Spinal cord (tissue), 10 donors: Measurements from ENCODE around the gene SLFN14. TPM values are rescaled to one million over a fixed set of nuclear protein-coding genes. Genes with fewer than 3 reads are reported as not detected.
A peak's percentile ranks its signal among the peaks of the same experiment; 100 is the strongest.

Source experiments
- DNase-seq, 6 donors: peaks; one replicate each; pipeline versions ENCODE4 v3.0.0 to v3.0.0-alpha.2; 2013 to 2015; ENCODE audit warnings: low spot score in 6 of 6, low read depth in 4 of 6
- H3K27ac ChIP-seq: one replicate; pipeline ENCODE4 v1.5.1; 2013; ENCODE audit warnings: low read depth, low read length, control low read depth
- H3K27me3 ChIP-seq: one replicate; pipeline ENCODE4 v1.6.1; 2013; ENCODE audit warnings: low read length; ENCODE audit not compliant: control insufficient read depth, insufficient read depth
- H3K36me3 ChIP-seq: one replicate; pipeline ENCODE4 v1.6.1; 2013; ENCODE audit warnings: low read length; ENCODE audit not compliant: control insufficient read depth, insufficient read depth
- H3K4me1 ChIP-seq: one replicate; pipeline ENCODE4 v1.6.1; 2013; ENCODE audit warnings: low read length; ENCODE audit not compliant: control insufficient read depth, insufficient read depth
- H3K4me3 ChIP-seq: one replicate; pipeline ENCODE4 v1.5.1; 2013; ENCODE audit warnings: low read depth, low read length, control low read depth
- H3K9me3 ChIP-seq: one replicate; pipeline ENCODE4 v1.6.1; 2013; ENCODE audit warnings: low read length; ENCODE audit not compliant: control insufficient read depth, insufficient read depth
- WGBS: methylation state at CpG from one replicate; pipeline ENCODE4 v1.1.5; 2013; ENCODE audit warnings: missing lambda C conversion rate; ENCODE audit not compliant: insufficient coverage; 5-methylcytosine and 5-hydroxymethylcytosine counted together
- long read RNA-seq, 4 donors: transcript quantifications; one replicate each; lab custom pipeline, GENCODE V29; 2026
- polyA plus RNA-seq, 2 donors: library from polyadenylated mRNA; unstranded; fragments of 120-200 nt; gene quantifications; one replicate each; pipeline ENCODE4 v1.2.1, GENCODE V29; 2013; ENCODE audit not compliant: insufficient read length in 2 of 2
- total RNA-seq, 2 donors: library from RNA; depleted of rRNA in 1 of 2; stranded (reverse); fragments of 120-200 nt in 1 of 2; fragments of >200 nt in 1 of 2; gene quantifications; one replicate each; pipeline versions ENCODE4 v1.2.3 to v1.2.4, GENCODE V29; 2013 to 2014
- donor health status: healthy.

SLFN14 gene
- total RNA-seq (1 to 10 TPM in 1 of 2 donors, under 1 TPM in 1; 0.50 to 1.4 TPM), polyA plus RNA-seq (under 1 TPM in 1 of 2 donors, not detected in 1; 0.09 TPM)
- long read RNA-seq, donor 1 = 0 reads
- long read RNA-seq, donor 2 = 0 reads
- long read RNA-seq, donor 3 = 0 reads
- long read RNA-seq, donor 4 = 0 reads

DNA sequence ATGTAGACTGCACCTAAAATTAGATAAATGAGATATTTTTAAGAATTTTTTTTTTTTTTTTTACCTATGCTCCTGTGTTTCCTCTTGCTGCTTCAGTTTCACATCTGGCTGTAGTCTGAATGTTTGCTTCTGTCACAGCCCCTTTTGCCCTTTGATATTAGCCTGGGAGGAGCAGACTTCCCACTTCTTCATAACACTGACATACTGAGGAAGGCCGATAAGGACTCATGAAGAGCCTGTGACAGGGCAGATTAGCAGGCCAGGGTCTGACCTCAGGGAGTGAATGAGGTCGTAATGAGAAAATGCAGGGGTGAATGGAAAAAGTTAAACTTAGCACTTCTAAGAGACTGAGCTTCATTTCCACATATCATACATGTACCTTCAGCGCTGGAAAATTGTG is at the start of gene SLFN14:
TSS of gene SLFN14 (minus strand) at position 117 of the 400 bp plus-strand sequence. CDS start 2,757 bp downstream, outside the sequence.
- no peak for DNase-seq
- H3K9me3 ChIP-seq = no peaks in the 10 kb centered on the region
- H3K27ac ChIP-seq = no peak within 1 kb of the TSS
- no peaks in the 10 kb centered on the region for H3K4me1 ChIP-seq
- H3K4me3 ChIP-seq = no peak within 1 kb of the TSS
- no CpG with 5 or more reads among the region's 3 CpGs for WGBS
- no peaks in the 10 kb centered on the region for H3K36me3 ChIP-seq
- H3K27me3 ChIP-seq = peaks cover 8% of the 10 kb centered on the region

- Histone ChIP-seq H3K4me3 (no peak overlapping the region), H3K27me3 (no peaks in the 10 kb centered on the region), H3K36me3 (peaks cover 18% of the 10 kb centered on the region), H3K27ac (no peak overlapping the region), H3K4me1 (no peaks in the 10 kb centered on the region), H3K9me3 (no peaks in the 10 kb centered on the region)
- WGBS = 33% methylated on average over 1 of the region's 4 CpGs
- DNase-seq = no peak
These were observed 49.2 kb upstream of the SLFN14 start for GRCh38 chr17:35609831-35610230.

- Histone ChIP-seq H3K36me3 (peaks cover 18% of the 10 kb centered on the region), H3K4me1 (no peaks in the 10 kb centered on the region), H3K9me3 (no peaks in the 10 kb centered on the region), H3K27ac (no peak overlapping the region), H3K4me3 (no peak overlapping the region), H3K27me3 (no peaks in the 10 kb centered on the region)
- DNase-seq = peak in 2 of 6 donors; percentile 28 to 39
- WGBS = no CpG with 5 or more reads among the region's 3 CpGs
These were observed 46.7 kb upstream of the SLFN14 start for GRCh38 chr17:35607239-35607847.

- H3K36me3 ChIP-seq = peaks cover 19% of the 10 kb centered on the region
- no peaks in the 10 kb centered on the region for H3K27me3 ChIP-seq
- DNase-seq = peak in 4 of 6 donors; percentile 17 to 80 (median 60)
- H3K27ac ChIP-seq = peak overlapping the region; percentile 11
- 32% methylated on average over 2 of the region's 2 CpGs for WGBS
- no peak overlapping the region for H3K4me3 ChIP-seq
- H3K9me3 ChIP-seq = no peaks in the 10 kb centered on the region
- no peaks in the 10 kb centered on the region for H3K4me1 ChIP-seq
These were observed 45.1 kb upstream of the SLFN14 start for GRCh38 chr17:35605678-35606077.

DNA sequence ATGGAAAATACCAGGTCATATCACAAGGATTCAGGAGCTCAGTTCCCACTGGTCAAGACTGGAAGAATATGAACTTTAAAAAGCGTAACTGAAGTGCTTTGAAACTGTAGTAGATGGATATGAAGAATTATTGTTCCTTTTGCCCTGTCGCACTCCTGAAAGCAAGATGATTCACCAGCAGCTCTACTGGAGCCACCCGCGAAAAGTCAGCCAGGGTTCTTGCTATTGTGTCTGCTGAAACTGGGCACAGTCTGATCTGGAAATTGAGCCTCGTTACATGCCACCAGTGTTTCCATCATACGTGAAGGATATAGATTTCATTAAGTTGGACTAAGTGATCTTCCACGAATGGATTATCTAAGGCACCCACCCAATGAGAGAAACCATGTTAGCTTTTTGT is 43.1 kb upstream of the SLFN14 start:
- 86% methylated on average over 5 of the region's 7 CpGs for WGBS
- Histone ChIP-seq H3K9me3 (no peaks in the 10 kb centered on the region), H3K4me3 (no peak overlapping the region), H3K27ac (no peak overlapping the region), H3K36me3 (peaks cover 10% of the 10 kb centered on the region), H3K4me1 (no peaks in the 10 kb centered on the region), H3K27me3 (no peaks in the 10 kb centered on the region)
- no peak for DNase-seq

DNA sequence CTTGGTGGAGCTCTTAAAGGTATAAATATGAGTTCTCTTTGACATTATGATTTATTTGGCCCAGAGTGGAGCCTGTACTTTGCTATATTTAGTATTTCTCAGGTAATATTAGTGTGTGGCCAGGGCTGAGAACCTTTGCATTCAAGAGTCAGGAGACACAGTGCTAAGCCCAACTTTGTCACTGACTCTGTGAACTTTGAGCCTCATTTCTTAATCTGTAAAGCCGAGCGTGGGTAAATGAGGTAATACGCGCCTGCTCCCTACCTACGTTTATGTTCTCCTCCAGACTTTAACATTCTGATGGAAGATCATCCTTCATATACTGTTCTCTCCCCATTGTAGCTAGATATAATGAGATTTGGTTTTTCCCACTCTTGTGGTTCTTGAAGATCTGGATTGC is 37.0 kb upstream of the SLFN14 start:
- no CpG with 5 or more reads among the region's 5 CpGs for WGBS
- Histone ChIP-seq H3K4me3 (no peak overlapping the region), H3K27me3 (no peaks in the 10 kb centered on the region), H3K27ac (no peak overlapping the region), H3K36me3 (peaks cover 28% of the 10 kb centered on the region), H3K4me1 (no peaks in the 10 kb centered on the region), H3K9me3 (no peaks in the 10 kb centered on the region)
- DNase-seq = no peak

- Histone ChIP-seq H3K4me1 (no peaks in the 10 kb centered on the region), H3K4me3 (no peak overlapping the region), H3K36me3 (peaks cover 28% of the 10 kb centered on the region), H3K9me3 (no peaks in the 10 kb centered on the region), H3K27me3 (no peaks in the 10 kb centered on the region), H3K27ac (no peak overlapping the region)
- 81% methylated on average over 53 of the region's 54 CpGs for WGBS
- DNase-seq = no peak
These were observed 36.1 kb upstream of the SLFN14 start for GRCh38 chr17:35596530-35597233.

DNA sequence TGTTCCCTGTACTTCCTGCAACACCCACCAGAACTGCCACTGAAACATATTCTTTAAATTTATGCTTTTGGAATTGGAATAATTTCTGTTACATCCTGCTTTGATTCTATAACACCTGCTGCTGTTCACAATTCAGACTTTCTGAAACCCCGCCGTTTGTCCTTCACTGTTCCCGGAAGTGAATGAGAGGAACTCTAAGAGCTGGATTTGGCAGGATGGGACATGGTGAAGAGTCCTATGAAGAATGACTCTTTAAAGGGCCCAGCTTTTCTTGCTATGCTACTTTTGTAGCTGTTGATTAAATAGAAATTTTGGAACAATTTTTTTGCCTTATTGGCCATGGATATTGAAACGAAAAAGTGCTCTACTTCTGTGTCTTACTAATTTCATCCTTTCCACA is 35.5 kb upstream of the SLFN14 start:
- no CpG with 5 or more reads among the region's 4 CpGs for WGBS
- Histone ChIP-seq H3K36me3 (peaks cover 24% of the 10 kb centered on the region), H3K27ac (no peak overlapping the region)

DNA sequence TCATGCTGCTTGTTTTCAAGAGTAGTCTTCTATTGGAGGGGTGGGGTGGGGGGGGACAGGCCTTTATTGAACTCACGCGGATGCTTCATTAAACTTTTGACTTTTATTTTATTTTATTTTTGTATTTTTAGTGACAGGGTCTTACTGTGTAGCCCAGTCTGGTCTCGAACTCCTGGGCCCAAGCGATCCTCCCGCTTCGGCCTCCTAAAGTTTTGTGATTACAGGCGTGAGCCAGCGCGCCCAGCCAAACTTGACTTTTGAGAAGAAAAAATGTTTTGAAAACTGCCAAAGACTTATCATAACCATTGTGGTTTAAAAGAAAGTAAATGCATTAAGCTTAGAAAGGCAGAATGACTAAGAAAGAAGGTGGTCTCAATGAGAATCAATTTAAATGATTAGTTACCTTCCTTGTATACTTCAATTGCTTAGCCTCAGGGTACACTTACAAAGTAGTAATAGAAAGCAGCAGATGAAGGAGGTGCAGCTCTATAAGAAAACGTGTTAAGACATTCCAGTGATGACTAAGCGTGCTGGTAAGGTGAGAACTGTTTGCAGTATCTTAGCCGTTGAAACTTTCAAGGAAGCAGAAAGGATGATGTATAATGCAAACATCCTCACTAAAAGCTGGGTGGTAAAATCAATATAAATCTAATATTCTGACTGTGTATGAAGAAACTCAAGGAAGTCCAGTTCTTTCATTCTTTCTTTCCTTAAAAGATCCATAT is 27.7 kb upstream of the SLFN14 start:
- H3K27ac ChIP-seq = no peak overlapping the region
- WGBS = 87% methylated on average over 3 of the region's 12 CpGs

More for the DNA sequence above, 35.5 kb upstream of the SLFN14 start:
- no peaks in the 10 kb centered on the region for H3K9me3 ChIP-seq
- no peak for DNase-seq
- no peaks in the 10 kb centered on the region for H3K27me3 ChIP-seq
- H3K4me3 ChIP-seq = no peak overlapping the region
- no peaks in the 10 kb centered on the region for H3K4me1 ChIP-seq

More for the DNA sequence above, 27.7 kb upstream of the SLFN14 start:
- Histone ChIP-seq H3K36me3 (no peaks in the 10 kb centered on the region), H3K9me3 (no peaks in the 10 kb centered on the region), H3K4me1 (peaks cover 7% of the 10 kb centered on the region), H3K4me3 (peak overlapping the region; percentile 99), H3K27me3 (no peaks in the 10 kb centered on the region)
- DNase-seq = no peak
